GM12892 (cell line): ENCODE results near the gene OOSP2.

Experiments used
- POLR2A ChIP-seq: IDR thresholded peaks from 2 replicates; pipeline ENCODE4 v1.6.1; 2011; ENCODE audit warnings: low read depth, low read length, control low read depth
- POLR2AphosphoS5 ChIP-seq: IDR thresholded peaks from 2 replicates; pipeline ENCODE4 v1.6.1; 2011; ENCODE audit warnings: low read depth, low read length, control low read depth
- TAF1 ChIP-seq: IDR thresholded peaks from 2 replicates; pipeline ENCODE4 v1.6.1; 2011; ENCODE audit warnings: low read depth, mild to moderate bottlenecking, control low read depth, low read length, borderline replicate concordance

DNA sequence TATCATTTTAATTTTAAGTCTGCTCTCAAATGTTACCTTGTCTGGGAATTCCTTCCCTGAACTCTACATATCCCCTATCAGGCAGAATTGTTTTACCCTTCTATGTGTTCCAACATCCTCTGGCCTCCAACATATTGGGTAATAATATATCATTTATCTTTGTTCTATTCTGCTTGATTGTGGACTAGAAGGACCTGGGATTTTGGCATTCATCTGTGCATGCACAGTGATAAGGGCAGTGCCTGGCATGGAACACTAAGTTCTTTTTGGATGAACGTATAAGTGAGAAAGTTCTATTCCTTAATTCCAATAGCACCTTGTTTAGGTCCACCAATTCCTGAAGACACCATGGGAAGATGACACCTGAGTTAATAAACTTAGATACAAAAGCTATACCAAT is 47.0 kb downstream of the OOSP2 start:
- TF ChIP-seq POLR2A: no peak
- TF ChIP-seq TAF1: no peak
- TF ChIP-seq POLR2AphosphoS5: no peak
